ENCODE data around the gene NLRP6. TPM values are rescaled to one million over a fixed set of nuclear protein-coding genes. Genes with fewer than 3 reads are reported as not detected.
"Not testable (repeated sequence)": the region's sequence is repeated elsewhere in the genome, so short reads cannot be mapped to it uniquely, and the experiment has no call there.

NLRP6 gene
- total RNA-seq, 2 donors from 2014 or later = 1.5 to 3.2 TPM

DNA sequence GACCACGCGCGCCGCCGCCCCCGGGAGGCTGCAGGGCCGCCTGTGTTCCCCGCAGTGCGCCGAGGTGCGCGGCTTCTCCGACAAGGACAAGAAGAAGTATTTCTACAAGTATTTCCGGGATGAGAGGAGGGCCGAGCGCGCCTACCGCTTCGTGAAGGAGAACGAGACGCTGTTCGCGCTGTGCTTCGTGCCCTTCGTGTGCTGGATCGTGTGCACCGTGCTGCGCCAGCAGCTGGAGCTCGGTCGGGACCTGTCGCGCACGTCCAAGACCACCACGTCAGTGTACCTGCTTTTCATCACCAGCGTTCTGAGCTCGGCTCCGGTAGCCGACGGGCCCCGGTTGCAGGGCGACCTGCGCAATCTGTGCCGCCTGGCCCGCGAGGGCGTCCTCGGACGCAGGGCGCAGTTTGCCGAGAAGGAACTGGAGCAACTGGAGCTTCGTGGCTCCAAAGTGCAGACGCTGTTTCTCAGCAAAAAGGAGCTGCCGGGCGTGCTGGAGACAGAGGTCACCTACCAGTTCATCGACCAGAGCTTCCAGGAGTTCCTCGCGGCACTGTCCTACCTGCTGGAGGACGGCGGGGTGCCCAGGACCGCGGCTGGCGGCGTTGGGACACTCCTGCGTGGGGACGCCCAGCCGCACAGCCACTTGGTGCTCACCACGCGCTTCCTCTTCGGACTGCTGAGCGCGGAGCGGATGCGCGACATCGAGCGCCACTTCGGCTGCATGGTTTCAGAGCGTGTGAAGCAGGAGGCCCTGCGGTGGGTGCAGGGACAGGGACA lies 2.7 kb downstream of the NLRP6 start:
- peak; percentile 35 to 56 for ATAC-seq (replicated peaks in 1 of 2)
- Mint-ChIP-seq H3K4me1 (ENCODE audit: low read depth) (peaks cover 66% of the 10 kb centered on the region), H3K36me3 (ENCODE audit: insufficient read depth in 2 of 2) (peaks cover 8 to 26% of the 10 kb centered on the region in 2 donors), H3K4me3 (peak overlapping the region; percentile 84 to 88), H3K27me3 (ENCODE audit: low read depth) (peaks cover 9% of the 10 kb centered on the region), H3K27ac (no peak overlapping the region), H3K9me3 (peaks cover 4 to 8% of the 10 kb centered on the region in 2 donors)
- DNase-seq = peak; percentile 58 to 64

DNA sequence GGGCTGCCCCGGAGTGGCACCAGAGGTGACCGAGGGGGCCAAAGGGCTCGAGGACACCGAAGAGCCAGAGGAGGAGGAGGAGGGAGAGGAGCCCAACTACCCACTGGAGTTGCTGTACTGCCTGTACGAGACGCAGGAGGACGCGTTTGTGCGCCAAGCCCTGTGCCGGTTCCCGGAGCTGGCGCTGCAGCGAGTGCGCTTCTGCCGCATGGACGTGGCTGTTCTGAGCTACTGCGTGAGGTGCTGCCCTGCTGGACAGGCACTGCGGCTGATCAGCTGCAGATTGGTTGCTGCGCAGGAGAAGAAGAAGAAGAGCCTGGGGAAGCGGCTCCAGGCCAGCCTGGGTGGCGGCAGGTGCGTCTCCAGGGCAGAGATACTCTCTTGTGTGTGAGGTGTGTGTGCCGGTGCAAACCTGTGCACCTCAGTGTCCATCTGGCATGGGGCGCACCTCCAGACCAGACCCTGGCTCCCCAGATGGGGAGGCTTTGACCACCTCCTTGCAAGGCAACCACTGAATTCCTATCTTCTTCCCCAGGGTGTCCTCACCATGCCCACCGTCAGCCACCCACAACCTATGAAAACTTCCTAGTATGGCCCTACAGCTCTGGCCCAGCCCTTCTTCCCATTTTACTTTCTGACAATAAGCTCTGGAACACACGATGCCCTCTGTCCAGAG lies 3.4 kb downstream of the NLRP6 start:
- Mint-ChIP-seq H3K27me3 (ENCODE audit: low read depth) (peaks cover 9% of the 10 kb centered on the region), H3K9me3 (peaks cover 3% of the 10 kb centered on the region in 2 donors), H3K36me3 (ENCODE audit: insufficient read depth in 2 of 2) (peaks cover 7 to 19% of the 10 kb centered on the region in 2 donors), H3K4me3 (peak overlapping the region; percentile 84 to 88), H3K4me1 (ENCODE audit: low read depth) (peaks cover 71% of the 10 kb centered on the region), H3K27ac (no peak overlapping the region)
- ATAC-seq (replicated peaks in 1 of 2) (peak in 1 of 2 donors; percentile 8), DNase-seq (no peak)

DNA sequence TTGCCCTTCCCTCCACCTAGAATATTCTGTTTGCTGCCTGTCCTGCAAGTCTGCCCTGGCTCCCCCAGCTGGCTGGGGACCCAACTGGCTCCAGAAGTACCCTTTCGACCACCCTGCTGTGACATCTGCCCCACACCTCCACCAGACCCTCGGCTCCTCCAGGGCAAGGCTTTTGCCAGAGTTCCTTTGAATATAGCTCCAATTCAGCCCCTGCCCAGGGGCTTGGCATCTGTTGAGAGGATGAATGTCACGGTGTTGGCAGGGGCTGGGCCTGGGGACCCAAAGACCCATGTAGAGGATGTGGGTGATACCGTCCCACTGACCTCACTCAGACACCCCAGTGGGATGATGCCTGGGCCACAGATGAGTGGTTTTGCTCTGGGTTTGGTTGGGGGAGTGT lies 4.0 kb downstream of the NLRP6 start:
- H3K4me3 Mint-ChIP-seq = peak overlapping the region; percentile 84 to 88
- peaks cover 9% of the 10 kb centered on the region for H3K27me3 Mint-ChIP-seq (ENCODE audit: low read depth)
- no peak for DNase-seq

DNA sequence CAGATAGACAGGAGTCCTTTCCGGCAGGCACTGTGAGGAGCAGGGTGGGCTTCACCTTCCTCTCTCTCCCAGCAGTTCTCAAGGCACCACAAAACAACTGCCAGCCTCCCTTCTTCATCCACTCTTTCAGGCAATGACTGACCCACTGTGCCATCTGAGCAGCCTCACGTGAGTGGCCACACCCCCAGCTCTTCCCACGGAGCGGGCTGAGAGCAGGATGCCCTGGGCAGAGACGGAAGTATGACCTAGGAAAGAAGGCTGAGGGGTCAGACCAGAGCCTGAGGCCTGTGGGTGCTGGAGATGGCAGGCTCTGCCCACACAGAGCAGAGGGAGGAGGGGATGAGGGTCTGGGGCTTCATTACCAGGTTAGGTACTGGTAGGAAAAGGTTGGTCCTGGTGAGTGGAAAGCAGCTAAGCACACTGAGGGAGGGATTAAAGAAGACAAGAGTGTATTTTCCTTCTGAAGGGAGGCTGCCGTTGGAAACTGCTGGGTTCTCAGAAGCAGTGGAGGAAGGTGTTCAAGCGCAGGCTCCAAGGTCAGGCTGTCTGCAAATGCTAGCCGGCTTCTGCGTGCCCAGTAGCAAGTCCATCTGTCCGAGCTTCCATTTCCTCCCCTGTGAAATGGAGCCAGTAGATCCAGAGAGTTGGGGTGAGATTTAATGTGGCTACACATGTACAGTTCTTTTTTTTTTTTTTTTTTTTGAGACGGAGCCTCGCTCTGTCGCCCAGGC lies 4.6 kb downstream of the NLRP6 start:
- Mint-ChIP-seq H3K4me1 (ENCODE audit: low read depth) (peaks cover 67% of the 10 kb centered on the region), H3K9me3 (no peaks in the 10 kb centered on the region), H3K27ac (no peak overlapping the region), H3K36me3 (ENCODE audit: insufficient read depth in 2 of 2) (peaks cover 1 to 12% of the 10 kb centered on the region in 2 donors), H3K27me3 (ENCODE audit: low read depth) (peaks cover 9% of the 10 kb centered on the region), H3K4me3 (peak overlapping the region; percentile 84 to 88)
- no peak for ATAC-seq (replicated peaks in 1 of 2)
- DNase-seq = no peak

More for the DNA sequence above, 4.0 kb downstream of the NLRP6 start:
- Mint-ChIP-seq H3K4me1 (ENCODE audit: low read depth) (peaks cover 71% of the 10 kb centered on the region), H3K36me3 (ENCODE audit: insufficient read depth in 2 of 2) (peaks cover 4 to 15% of the 10 kb centered on the region in 2 donors), H3K27ac (no peak overlapping the region), H3K9me3 (no peaks in the 10 kb centered on the region)
- ATAC-seq (replicated peaks in 1 of 2) = no peak

DNA sequence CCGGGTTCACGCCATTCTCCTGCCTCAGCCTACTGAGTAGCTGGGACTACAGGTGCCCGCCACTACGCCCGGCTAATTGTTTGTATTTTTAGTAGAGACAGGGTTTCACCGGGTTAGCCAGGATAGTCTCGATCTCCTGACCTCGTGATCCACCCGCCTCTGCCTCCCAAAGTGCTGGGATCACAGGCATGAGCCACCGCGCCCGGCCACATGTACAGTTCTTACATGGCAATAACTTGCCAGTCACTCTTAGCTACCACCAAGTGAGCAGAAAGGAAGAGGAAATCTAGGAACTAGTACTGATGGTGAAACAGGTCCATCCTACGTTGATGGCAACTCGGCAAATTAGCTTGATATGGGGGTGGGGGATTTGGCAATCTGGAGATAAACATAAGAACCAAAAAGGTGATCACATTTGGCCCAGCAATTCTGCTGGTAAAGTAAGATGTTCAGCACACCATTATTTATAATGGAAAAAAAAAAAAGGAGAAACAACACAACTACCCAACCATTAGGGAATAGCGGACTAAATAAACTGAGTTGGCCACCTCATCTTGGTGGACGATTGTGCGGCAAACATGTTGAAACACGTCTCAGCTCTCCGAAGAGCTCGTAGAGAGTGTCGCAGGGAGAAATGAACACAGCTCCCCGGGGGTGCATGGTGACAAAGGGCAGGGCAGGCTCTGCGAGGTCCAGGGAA lies 5.3 kb downstream of the NLRP6 start:
- Mint-ChIP-seq H3K4me3 (peak overlapping the region; percentile 32 to 84), H3K27ac (peak overlapping the region; percentile 29), H3K36me3 (ENCODE audit: insufficient read depth in 2 of 2) (peaks cover 5 to 16% of the 10 kb centered on the region in 2 donors), H3K4me1 (ENCODE audit: low read depth) (peaks cover 59% of the 10 kb centered on the region), H3K9me3 (no peaks in the 10 kb centered on the region), H3K27me3 (ENCODE audit: low read depth) (peaks cover 9% of the 10 kb centered on the region)
- DNase-seq (no peak), ATAC-seq (replicated peaks in 1 of 2) (no peak)

DNA sequence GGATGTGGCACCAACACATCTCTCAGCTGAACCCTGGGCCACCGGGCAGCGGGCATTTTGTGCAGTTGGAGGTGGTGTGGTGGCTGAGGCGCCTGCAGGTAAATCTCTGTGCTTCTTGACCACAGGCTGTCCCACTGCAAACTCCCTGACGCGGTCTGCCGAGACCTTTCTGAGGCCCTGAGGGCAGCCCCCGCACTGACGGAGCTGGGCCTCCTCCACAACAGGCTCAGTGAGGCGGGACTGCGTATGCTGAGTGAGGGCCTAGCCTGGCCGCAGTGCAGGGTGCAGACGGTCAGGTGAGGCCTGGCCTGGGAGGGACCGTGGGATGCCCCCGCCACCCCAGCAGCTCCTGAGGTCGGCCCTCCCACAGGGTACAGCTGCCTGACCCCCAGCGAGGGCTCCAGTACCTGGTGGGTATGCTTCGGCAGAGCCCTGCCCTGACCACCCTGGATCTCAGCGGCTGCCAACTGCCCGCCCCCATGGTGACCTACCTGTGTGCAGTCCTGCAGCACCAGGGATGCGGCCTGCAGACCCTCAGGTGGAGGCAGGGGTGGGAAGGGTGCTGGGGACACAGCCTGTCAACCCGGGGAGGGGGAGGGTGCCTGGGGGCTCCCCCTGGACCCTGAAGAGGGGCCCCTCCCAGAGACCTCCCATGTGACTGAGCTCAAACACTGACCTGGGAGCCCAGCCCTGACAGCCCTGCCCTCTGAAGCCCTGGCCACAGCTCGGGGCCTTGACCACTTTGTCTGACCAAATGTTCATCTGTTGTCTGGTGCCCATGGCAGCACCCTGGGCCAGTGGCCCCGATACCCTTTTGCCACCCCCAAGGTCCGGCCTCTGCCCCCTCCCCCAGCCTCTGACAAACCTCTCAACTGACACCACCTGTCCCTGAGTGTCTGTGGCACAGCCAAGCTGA lies 6.2 kb downstream of the NLRP6 start:
- Mint-ChIP-seq H3K36me3 (ENCODE audit: insufficient read depth in 2 of 2) (peaks cover 5 to 13% of the 10 kb centered on the region in 2 donors), H3K27ac (no peak overlapping the region), H3K9me3 (no peaks in the 10 kb centered on the region), H3K27me3 (ENCODE audit: low read depth) (peaks cover 9% of the 10 kb centered on the region), H3K4me3 (peak overlapping the region in 1 of 2 donors; percentile 84), H3K4me1 (ENCODE audit: low read depth) (peaks cover 55% of the 10 kb centered on the region)
- DNase-seq = peak in 1 of 2 donors; percentile 8
- no peak for ATAC-seq (replicated peaks in 1 of 2)

DNA sequence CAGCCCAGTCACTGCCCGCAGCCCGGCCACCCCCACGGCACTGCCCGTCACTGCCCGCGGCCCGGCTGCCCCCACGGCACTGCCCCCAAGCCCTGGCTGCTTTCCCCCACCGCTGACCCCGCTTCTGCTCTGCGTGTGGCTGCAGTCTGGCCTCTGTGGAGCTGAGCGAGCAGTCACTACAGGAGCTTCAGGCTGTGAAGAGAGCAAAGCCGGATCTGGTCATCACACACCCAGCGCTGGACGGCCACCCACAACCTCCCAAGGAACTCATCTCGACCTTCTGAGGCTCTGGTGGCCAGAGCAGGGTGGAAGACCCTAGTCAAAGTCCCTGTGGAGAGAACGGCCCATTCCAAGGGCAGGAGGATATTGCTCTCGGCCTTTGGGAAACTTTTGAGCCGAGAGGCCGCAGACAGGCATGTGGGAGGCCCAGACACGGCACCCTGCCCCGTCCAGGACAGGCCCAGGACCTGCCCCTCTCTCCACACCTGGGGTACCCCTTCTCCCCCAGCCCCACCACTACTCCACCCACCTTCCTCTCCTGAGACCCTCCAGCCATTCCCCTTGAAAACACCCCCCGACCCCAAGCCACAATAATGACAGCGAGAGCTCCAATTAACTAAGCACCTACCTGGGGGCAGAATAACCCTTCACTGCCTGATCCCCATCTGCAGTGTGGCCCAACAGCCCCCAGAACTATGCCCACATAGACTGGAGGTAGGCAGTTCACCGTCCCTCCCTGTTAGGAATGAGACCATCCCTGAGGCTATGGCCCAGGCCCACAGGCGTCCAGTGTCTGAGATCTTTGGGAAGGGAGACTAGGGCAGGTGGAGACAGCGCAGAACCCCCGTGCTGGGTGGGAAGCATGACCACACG lies 7.0 kb downstream of the NLRP6 start:
- H3K36me3 Mint-ChIP-seq (ENCODE audit: insufficient read depth in 2 of 2) = peaks cover 5 to 16% of the 10 kb centered on the region in 2 donors
- H3K4me3 Mint-ChIP-seq = peak overlapping the region; percentile 20 to 34
- no peak for DNase-seq
- no peak overlapping the region for H3K27ac Mint-ChIP-seq
- H3K9me3 Mint-ChIP-seq = no peaks in the 10 kb centered on the region
- ATAC-seq (replicated peaks in 1 of 2) = no peak
- H3K4me1 Mint-ChIP-seq (ENCODE audit: low read depth) = peaks cover 63% of the 10 kb centered on the region
- peaks cover 9% of the 10 kb centered on the region for H3K27me3 Mint-ChIP-seq (ENCODE audit: low read depth)

DNA sequence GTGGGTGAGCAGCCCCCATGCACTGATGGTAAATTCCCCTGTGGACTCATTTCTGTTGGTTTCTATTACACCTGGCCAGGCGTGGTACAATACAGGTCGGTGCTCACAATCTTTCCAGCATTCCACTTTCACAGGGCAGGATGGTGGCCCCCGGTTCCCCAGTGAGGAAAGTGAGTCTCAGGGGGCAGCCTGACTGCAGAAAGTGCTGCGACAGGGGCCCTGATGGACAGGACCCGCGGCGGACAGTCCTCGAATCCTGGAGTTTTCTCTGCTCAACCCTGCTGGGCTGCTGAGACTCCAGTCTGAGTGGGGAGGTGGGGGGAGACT lies 7.7 kb downstream of the NLRP6 start:
- peak overlapping the region in 1 of 2 donors; percentile 20 for H3K4me3 Mint-ChIP-seq

DNA sequence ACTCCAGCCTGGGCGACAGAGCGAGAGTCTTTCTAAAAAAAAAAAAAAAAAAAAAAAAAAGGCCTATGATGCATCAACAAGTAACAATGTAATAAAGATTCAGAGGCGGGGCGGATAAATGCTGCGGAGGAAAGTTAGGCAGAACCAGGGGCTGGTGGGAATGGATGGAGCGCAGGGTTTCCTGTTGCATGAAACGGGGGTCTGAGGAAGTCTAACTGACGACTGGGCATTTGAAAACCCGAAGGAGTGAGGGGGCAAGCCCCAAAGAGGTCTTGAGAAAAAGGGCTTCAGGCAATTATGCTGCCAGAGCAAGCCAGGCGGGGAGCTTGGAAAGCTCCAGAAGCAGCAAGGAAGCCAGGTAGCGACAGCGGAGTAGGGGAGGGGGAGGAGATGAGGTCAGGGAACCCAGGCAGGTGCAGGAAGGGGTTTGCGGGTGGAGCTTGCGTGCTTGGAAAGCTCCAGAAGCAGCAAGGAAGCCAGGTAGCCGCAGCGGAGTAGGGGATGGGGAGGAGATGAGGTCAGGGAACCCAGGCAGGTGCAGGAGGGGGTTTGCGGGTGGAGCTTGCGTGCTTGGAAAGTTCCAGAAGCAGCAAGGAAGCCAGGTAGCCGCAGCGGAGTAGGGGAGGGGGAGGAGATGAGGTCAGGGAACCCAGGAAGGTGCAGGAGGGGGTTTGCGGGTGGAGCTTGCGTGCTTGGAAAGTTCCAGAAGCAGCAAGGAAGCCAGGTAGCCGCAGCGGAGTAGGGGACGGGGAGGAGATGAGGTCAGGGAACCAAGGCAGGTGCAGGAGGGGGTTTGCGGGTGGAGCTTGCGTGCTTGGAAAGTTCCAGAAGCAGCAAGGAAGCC lies 9.0 kb downstream of the NLRP6 start:
- Mint-ChIP-seq H3K36me3 (ENCODE audit: insufficient read depth in 2 of 2) (peaks cover 7 to 16% of the 10 kb centered on the region in 2 donors), H3K27ac (peak overlapping the region; percentile 86), H3K4me1 (ENCODE audit: low read depth) (peaks cover 61% of the 10 kb centered on the region), H3K4me3 (peak overlapping the region; percentile 94 to 99)
- not testable (repeated sequence) for H3K9me3 Mint-ChIP-seq; H3K27me3 Mint-ChIP-seq (ENCODE audit: low read depth)
- peak in 1 of 2 donors; percentile 11 for ATAC-seq (replicated peaks in 1 of 2)
- DNase-seq = peak in 1 of 2 donors; percentile 73

More for the DNA sequence above, 7.7 kb downstream of the NLRP6 start:
- ATAC-seq (replicated peaks in 1 of 2) (no peak), DNase-seq (no peak)
- Mint-ChIP-seq H3K4me1 (ENCODE audit: low read depth) (peaks cover 67% of the 10 kb centered on the region), H3K27me3 (ENCODE audit: low read depth) (peaks cover 9% of the 10 kb centered on the region), H3K27ac (no peak overlapping the region), H3K9me3 (no peaks in the 10 kb centered on the region), H3K36me3 (ENCODE audit: insufficient read depth in 2 of 2) (peaks cover 5 to 14% of the 10 kb centered on the region in 2 donors)

DNA sequence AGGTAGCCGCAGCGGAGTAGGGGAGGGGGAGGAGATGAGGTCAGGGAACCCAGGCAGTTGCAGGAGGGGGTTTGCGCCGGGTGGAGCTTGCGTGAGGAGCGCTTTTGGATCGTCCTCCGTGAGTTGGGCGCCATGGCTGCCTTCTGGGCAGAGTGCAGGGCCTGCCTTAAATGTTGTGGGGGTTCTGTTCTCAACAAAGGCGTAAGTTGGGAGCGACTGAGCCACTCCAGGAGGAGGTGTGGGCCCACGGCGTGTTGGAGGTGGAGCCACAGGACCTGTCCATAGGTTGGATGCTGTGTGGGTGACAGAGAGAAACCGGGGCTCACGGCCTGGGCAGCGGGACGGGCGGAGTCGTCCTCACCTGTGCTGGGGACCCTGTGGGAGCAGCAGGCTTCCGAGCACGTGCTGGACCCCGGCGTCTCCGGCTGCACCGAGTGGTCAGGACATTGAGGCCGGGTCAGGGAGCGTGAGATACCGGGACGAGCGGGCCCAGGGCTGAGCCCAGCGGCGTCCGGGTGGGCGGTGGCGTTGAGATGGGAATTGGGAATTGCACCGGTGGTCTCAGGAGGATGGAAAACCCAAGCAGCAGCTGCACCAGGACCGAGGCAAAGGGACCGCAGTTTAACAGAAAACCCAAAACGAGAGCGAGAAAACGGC lies 9.7 kb downstream of the NLRP6 start:
- peaks cover 54% of the 10 kb centered on the region for H3K4me1 Mint-ChIP-seq (ENCODE audit: low read depth)
- peaks cover 7 to 16% of the 10 kb centered on the region in 2 donors for H3K36me3 Mint-ChIP-seq (ENCODE audit: insufficient read depth in 2 of 2)
- peak overlapping the region; percentile 94 to 99 for H3K4me3 Mint-ChIP-seq
- DNase-seq (peak in 1 of 2 donors; percentile 47), ATAC-seq (replicated peaks in 1 of 2) (peak; percentile 35 to 51)
- no peaks in the 10 kb centered on the region for H3K9me3 Mint-ChIP-seq
- H3K27ac Mint-ChIP-seq = peak overlapping the region; percentile 86
- no peaks in the 10 kb centered on the region for H3K27me3 Mint-ChIP-seq (ENCODE audit: low read depth)
